ENCODE results near the gene ARMC3.
"Not testable (repeated sequence)": the region's sequence is repeated elsewhere in the genome, so short reads cannot be mapped to it uniquely, and the experiment has no call there.

ARMC3 gene

GRCh38 chr10:23058366-23058765, 130.5 kb downstream of the ARMC3 start:
- no peaks in the 10 kb centered on the region for H3K9me3 ChIP-seq (ENCODE audit: control insufficient read depth, insufficient read depth, low read length)
- DNase-seq (ENCODE audit: low read depth, low spot score), result no peak
- no CpG with 5 or more reads among the region's 3 CpGs for WGBS (ENCODE audit: insufficient coverage, insufficient read length)

GRCh38 chr10:23060918-23061317, 133.1 kb downstream of the ARMC3 start:
- H3K9me3 ChIP-seq (ENCODE audit: control insufficient read depth, insufficient read depth, low read length), result no peaks in the 10 kb centered on the region
- DNase-seq (ENCODE audit: low read depth, low spot score), result no peak
- no peaks in the 10 kb centered on the region for H3K36me3 ChIP-seq (ENCODE audit: control insufficient read depth, insufficient read depth, low read length)
- no CpG with 5 or more reads among the region's 2 CpGs for WGBS (ENCODE audit: insufficient coverage, insufficient read length)
- H3K27me3 ChIP-seq (ENCODE audit: control insufficient read depth, insufficient read depth, low read length), result no peaks in the 10 kb centered on the region
- no peak overlapping the region for H3K27ac ChIP-seq (ENCODE audit: low read length)
- peaks cover 2% of the 10 kb centered on the region; the same call in 1 of the 2 replicates for H3K4me1 ChIP-seq (ENCODE audit: control insufficient read depth, insufficient read depth, low read length)
- H3K4me3 ChIP-seq (ENCODE audit: low read length), result no peak overlapping the region

More at GRCh38 chr10:23058366-23058765, 130.5 kb downstream of the ARMC3 start:
- no peak overlapping the region for H3K27ac ChIP-seq (ENCODE audit: low read length)
- no peaks in the 10 kb centered on the region for H3K36me3 ChIP-seq (ENCODE audit: control insufficient read depth, insufficient read depth, low read length)
- H3K4me1 ChIP-seq (ENCODE audit: control insufficient read depth, insufficient read depth, low read length), result peaks cover 2% of the 10 kb centered on the region
- H3K4me3 ChIP-seq (ENCODE audit: low read length), result no peak overlapping the region
- H3K27me3 ChIP-seq (ENCODE audit: control insufficient read depth, insufficient read depth, low read length), result no peaks in the 10 kb centered on the region

GRCh38 chr10:23063045-23063972, 135.5 kb downstream of the ARMC3 start:
- no peak for DNase-seq (ENCODE audit: low read depth, low spot score)
- Histone ChIP-seq H3K27ac (ENCODE audit: low read length) (no peak overlapping the region), H3K4me1 (ENCODE audit: control insufficient read depth, insufficient read depth, low read length) (peaks cover 2% of the 10 kb centered on the region; the same call in 1 of the 2 replicates), H3K27me3 (ENCODE audit: control insufficient read depth, insufficient read depth, low read length) (no peaks in the 10 kb centered on the region), H3K36me3 (ENCODE audit: control insufficient read depth, insufficient read depth, low read length) (no peaks in the 10 kb centered on the region), H3K4me3 (ENCODE audit: low read length) (no peak overlapping the region), H3K9me3 (ENCODE audit: control insufficient read depth, insufficient read depth, low read length) (no peaks in the 10 kb centered on the region)
- WGBS (ENCODE audit: insufficient coverage, insufficient read length), result no CpG with 5 or more reads among the region's 20 CpGs

- Histone ChIP-seq H3K36me3 (ENCODE audit: control insufficient read depth, insufficient read depth, low read length) (no peaks in the 10 kb centered on the region), H3K4me1 (ENCODE audit: control insufficient read depth, insufficient read depth, low read length) (peaks cover 2% of the 10 kb centered on the region; the same call in 1 of the 2 replicates), H3K27me3 (ENCODE audit: control insufficient read depth, insufficient read depth, low read length) (no peaks in the 10 kb centered on the region), H3K4me3 (ENCODE audit: low read length) (no peak overlapping the region), H3K9me3 (ENCODE audit: control insufficient read depth, insufficient read depth, low read length) (no peaks in the 10 kb centered on the region), H3K27ac (ENCODE audit: low read length) (no peak overlapping the region)
- no peak for DNase-seq (ENCODE audit: low read depth, low spot score)
- no CpG with 5 or more reads among the region's 20 CpGs for WGBS (ENCODE audit: insufficient coverage, insufficient read length)
These were observed 136.3 kb downstream of the ARMC3 start for GRCh38 chr10:23063973-23064812.

- WGBS (ENCODE audit: insufficient coverage, insufficient read length), result no CpG with 5 or more reads among the region's 2 CpGs
- not testable (repeated sequence) for H3K4me3 ChIP-seq (ENCODE audit: low read length); H3K4me1 ChIP-seq (ENCODE audit: control insufficient read depth, insufficient read depth, low read length); H3K36me3 ChIP-seq (ENCODE audit: control insufficient read depth, insufficient read depth, low read length); H3K27me3 ChIP-seq (ENCODE audit: control insufficient read depth, insufficient read depth, low read length); H3K9me3 ChIP-seq (ENCODE audit: control insufficient read depth, insufficient read depth, low read length); H3K27ac ChIP-seq (ENCODE audit: low read length); DNase-seq (ENCODE audit: low read depth, low spot score)
These were observed 136.9 kb downstream of the ARMC3 start for GRCh38 chr10:23064813-23065114.

- no peaks in the 10 kb centered on the region for H3K9me3 ChIP-seq (ENCODE audit: control insufficient read depth, insufficient read depth, low read length)
- H3K4me3 ChIP-seq (ENCODE audit: low read length), result no peak overlapping the region
- H3K27ac ChIP-seq (ENCODE audit: low read length), result no peak overlapping the region
- H3K27me3 ChIP-seq (ENCODE audit: control insufficient read depth, insufficient read depth, low read length), result no peaks in the 10 kb centered on the region
- no CpG with 5 or more reads among the region's 11 CpGs for WGBS (ENCODE audit: insufficient coverage, insufficient read length)
- no peak for DNase-seq (ENCODE audit: low read depth, low spot score)
- no peaks in the 10 kb centered on the region for H3K36me3 ChIP-seq (ENCODE audit: control insufficient read depth, insufficient read depth, low read length)
- H3K4me1 ChIP-seq (ENCODE audit: control insufficient read depth, insufficient read depth, low read length), result peaks cover 2% of the 10 kb centered on the region; the same call in 1 of the 2 replicates
These were observed 137.5 kb downstream of the ARMC3 start for GRCh38 chr10:23065181-23065948.

GRCh38 chr10:23067337-23067736, 139.5 kb downstream of the ARMC3 start:
- WGBS (ENCODE audit: insufficient coverage, insufficient read length), result no CpG with 5 or more reads among the region's 12 CpGs
- Histone ChIP-seq H3K4me1 (ENCODE audit: control insufficient read depth, insufficient read depth, low read length) (peaks cover 2% of the 10 kb centered on the region; the same call in 1 of the 2 replicates), H3K9me3 (ENCODE audit: control insufficient read depth, insufficient read depth, low read length) (no peaks in the 10 kb centered on the region), H3K27me3 (ENCODE audit: control insufficient read depth, insufficient read depth, low read length) (no peaks in the 10 kb centered on the region), H3K27ac (ENCODE audit: low read length) (no peak overlapping the region), H3K36me3 (ENCODE audit: control insufficient read depth, insufficient read depth, low read length) (no peaks in the 10 kb centered on the region), H3K4me3 (ENCODE audit: low read length) (no peak overlapping the region)
- DNase-seq (ENCODE audit: low read depth, low spot score), result no peak

- Histone ChIP-seq H3K36me3 (ENCODE audit: control insufficient read depth, insufficient read depth, low read length) (no peaks in the 10 kb centered on the region), H3K4me3 (ENCODE audit: low read length) (no peak overlapping the region), H3K4me1 (ENCODE audit: control insufficient read depth, insufficient read depth, low read length) (peaks cover 2% of the 10 kb centered on the region; the same call in 1 of the 2 replicates), H3K9me3 (ENCODE audit: control insufficient read depth, insufficient read depth, low read length) (no peaks in the 10 kb centered on the region), H3K27me3 (ENCODE audit: control insufficient read depth, insufficient read depth, low read length) (no peaks in the 10 kb centered on the region), H3K27ac (ENCODE audit: low read length) (no peak overlapping the region)
- WGBS (ENCODE audit: insufficient coverage, insufficient read length), result no CpG with 5 or more reads among the region's 16 CpGs
- no peak for DNase-seq (ENCODE audit: low read depth, low spot score)
These were observed 140.3 kb downstream of the ARMC3 start for GRCh38 chr10:23067939-23068775.

- DNase-seq (ENCODE audit: low read depth, low spot score), result no peak
- Histone ChIP-seq H3K27me3 (ENCODE audit: control insufficient read depth, insufficient read depth, low read length) (no peaks in the 10 kb centered on the region), H3K4me1 (ENCODE audit: control insufficient read depth, insufficient read depth, low read length) (no peaks in the 10 kb centered on the region), H3K4me3 (ENCODE audit: low read length) (no peak overlapping the region), H3K27ac (ENCODE audit: low read length) (no peak overlapping the region), H3K36me3 (ENCODE audit: control insufficient read depth, insufficient read depth, low read length) (no peaks in the 10 kb centered on the region), H3K9me3 (ENCODE audit: control insufficient read depth, insufficient read depth, low read length) (no peaks in the 10 kb centered on the region)
- WGBS (ENCODE audit: insufficient coverage, insufficient read length), result no CpG with 5 or more reads among the region's 10 CpGs
These were observed 141.4 kb downstream of the ARMC3 start for GRCh38 chr10:23069019-23069815.

Data from iPS DF 6.9 (cell line).